DOHH2 (cell line): ENCODE results near the gene SNX30.
A peak's percentile ranks its signal among the peaks of the same experiment; 100 is the strongest.

Source experiments
- H3F3A ChIP-seq: fragments of 200-600 bp; sonication (generic), shearing (Covaris generic); 2 replicates; pipeline ENCODE4 v1.6.0; 2016; ENCODE audit warnings: antibody characterized with exemption, mild to moderate bottlenecking; ENCODE audit not compliant: control insufficient read depth, insufficient read depth
- H3K27ac ChIP-seq: fragments of 200-600 bp; sonication (generic); 2 replicates; pipeline ENCODE4 v1.5.1; 2014; ENCODE audit warnings: low read depth, mild to moderate bottlenecking, low read length, moderate library complexity
- H3K27me3 ChIP-seq: fragments of 200-600 bp; sonication (generic); 2 replicates; pipeline ENCODE4 v1.6.1; 2014; ENCODE audit warnings: mild to moderate bottlenecking, low read length, mixed read lengths; ENCODE audit not compliant: control insufficient read depth
- H3K36me3 ChIP-seq: fragments of 200-600 bp; sonication (generic); 2 replicates; pipeline ENCODE4 v1.6.1; 2014; ENCODE audit warnings: mild to moderate bottlenecking, low read length, moderate library complexity, mixed read lengths; ENCODE audit not compliant: control insufficient read depth
- H3K4me1 ChIP-seq: fragments of 200-600 bp; sonication (generic); 2 replicates; pipeline ENCODE4 v1.6.1; 2014; ENCODE audit warnings: mild to moderate bottlenecking, low read length, mixed read lengths; ENCODE audit not compliant: control insufficient read depth
- H3K4me2 ChIP-seq: fragments of 200-600 bp; sonication (generic); 2 replicates; pipeline ENCODE4 v1.6.0; 2014; ENCODE audit warnings: mild to moderate bottlenecking, low read length, moderate library complexity
- H3K4me3 ChIP-seq: fragments of 200-600 bp; sonication (generic); 2 replicates; pipeline ENCODE4 v1.5.1; 2014; ENCODE audit warnings: mild to moderate bottlenecking, low read length, mixed read lengths
- H3K79me2 ChIP-seq: fragments of 200-600 bp; sonication (generic); 2 replicates; pipeline ENCODE4 v1.6.1; 2014; ENCODE audit warnings: mild to moderate bottlenecking, low read length, mixed read lengths; ENCODE audit not compliant: control insufficient read depth
- H3K9me2 ChIP-seq: fragments of 200-600 bp; sonication (generic); replicated peaks from 2 replicates; pipeline ENCODE4 v1.6.1; 2014; ENCODE audit warnings: mild to moderate bottlenecking, low read length, mixed read lengths; ENCODE audit not compliant: control insufficient read depth
- H3K9me3 ChIP-seq: fragments of 200-600 bp; sonication (generic); 2 replicates; pipeline ENCODE4 v1.6.1; 2014; ENCODE audit warnings: antibody characterized with exemption, low read length, mixed read lengths; ENCODE audit not compliant: control insufficient read depth, insufficient read depth
- H4K20me1 ChIP-seq: fragments of 200-600 bp; sonication (generic); 2 replicates; pipeline ENCODE4 v1.6.0; 2014; ENCODE audit warnings: low read depth, mild to moderate bottlenecking, antibody characterized with exemption, low read length, moderate library complexity; ENCODE audit not compliant: control insufficient read depth, insufficient read depth
- CTCF ChIP-seq: fragments of 200-600 bp; sonication (generic); IDR thresholded peaks from one replicate; pipeline ENCODE4 v1.5.1; 2014; ENCODE audit warnings: antibody characterized with exemption, mild to moderate bottlenecking, low read depth, low read length; ENCODE audit not compliant: poor library complexity, severe bottlenecking
- EZH2phosphoT487 ChIP-seq: fragments of 200-600 bp; sonication (generic); IDR thresholded peaks from 2 replicates; pipeline ENCODE4 v1.6.1; 2017; ENCODE audit warnings: borderline replicate concordance, mild to moderate bottlenecking, antibody characterized with exemption, low read length, moderate library complexity, mixed read lengths

Gene SNX30

GRCh38 chr9:112817860-112818203, 67.3 kb downstream of the SNX30 start:
- peaks cover 3% of the 10 kb centered on the region for H3K79me2 ChIP-seq
- H3K27me3 ChIP-seq, result no peaks in the 10 kb centered on the region
- H3K9me2 ChIP-seq, result no peaks in the 10 kb centered on the region
- no peaks in the 10 kb centered on the region for H3K9me3 ChIP-seq
- peaks cover 17% of the 10 kb centered on the region for H3F3A ChIP-seq
- H4K20me1 ChIP-seq, result no peaks in the 10 kb centered on the region
- peaks cover 58% of the 10 kb centered on the region for H3K4me1 ChIP-seq
- H3K27ac ChIP-seq, result peak overlapping the region; percentile 12; the same call in 1 of the 2 replicates
- H3K4me3 ChIP-seq, result peak overlapping the region; percentile 59
- H3K4me2 ChIP-seq, result peak overlapping the region; percentile 76
- H3K36me3 ChIP-seq, result peaks cover 19% of the 10 kb centered on the region
- TF ChIP-seq EZH2phosphoT487, result no peak
- TF ChIP-seq CTCF, result no peak

GRCh38 chr9:112819635-112820496, 69.3 kb downstream of the SNX30 start:
- H3K4me3 ChIP-seq, result peak overlapping the region; percentile 10; the same call in 1 of the 2 replicates
- peak overlapping the region; percentile 40 for H3K4me2 ChIP-seq
- H3K27ac ChIP-seq, result no peak overlapping the region
- H4K20me1 ChIP-seq, result no peaks in the 10 kb centered on the region
- no peaks in the 10 kb centered on the region for H3K9me2 ChIP-seq
- peaks cover 48% of the 10 kb centered on the region for H3K4me1 ChIP-seq
- no peaks in the 10 kb centered on the region for H3K9me3 ChIP-seq
- no peaks in the 10 kb centered on the region for H3K27me3 ChIP-seq
- TF ChIP-seq CTCF (peak; percentile 90), EZH2phosphoT487 (no peak)
- H3K79me2 ChIP-seq, result peaks cover 3% of the 10 kb centered on the region
- H3K36me3 ChIP-seq, result peaks cover 19% of the 10 kb centered on the region
- peaks cover 11% of the 10 kb centered on the region for H3F3A ChIP-seq

- H3K9me2 ChIP-seq, result no peaks in the 10 kb centered on the region
- peaks cover 40% of the 10 kb centered on the region for H3K4me1 ChIP-seq
- H3K36me3 ChIP-seq, result peaks cover 19% of the 10 kb centered on the region
- peaks cover 3% of the 10 kb centered on the region for H3K79me2 ChIP-seq
- H4K20me1 ChIP-seq, result no peaks in the 10 kb centered on the region
- H3F3A ChIP-seq, result peaks cover 8% of the 10 kb centered on the region
- H3K9me3 ChIP-seq, result no peaks in the 10 kb centered on the region
- no peaks in the 10 kb centered on the region for H3K27me3 ChIP-seq
- H3K4me3 ChIP-seq, result no peak overlapping the region
- H3K4me2 ChIP-seq, result no peak overlapping the region
- no peak overlapping the region for H3K27ac ChIP-seq
- TF ChIP-seq CTCF (no peak), EZH2phosphoT487 (no peak)
These were observed 70.3 kb downstream of the SNX30 start for GRCh38 chr9:112820881-112821280.
